Adipocyte (in vitro differentiated cells): ENCODE results near the gene SLAMF1.

ENCODE experiments used
- DNase-seq: peaks from one replicate; pipeline ENCODE4 v3.0.0-alpha.2; 2015; ENCODE audit warnings: low read depth
- H3K27me3 ChIP-seq: replicated peaks from 2 replicates; pipeline ENCODE4 v1.7.0; 2013; ENCODE audit warnings: mild to moderate bottlenecking, low read length, moderate library complexity; ENCODE audit not compliant: control insufficient read depth, insufficient read depth
- H3K36me3 ChIP-seq: 2 replicates; pipeline ENCODE4 v1.7.0; 2013; ENCODE audit warnings: low read length, mild to moderate bottlenecking, moderate library complexity; ENCODE audit not compliant: control insufficient read depth, insufficient read depth, severe bottlenecking
- H3K4me1 ChIP-seq: 2 replicates; pipeline ENCODE4 v1.7.0; 2013; ENCODE audit warnings: mild to moderate bottlenecking, low read length, moderate library complexity; ENCODE audit not compliant: control insufficient read depth, insufficient read depth
- H3K4me3 ChIP-seq: 2 replicates; pipeline ENCODE4 v1.7.0; 2013; ENCODE audit warnings: mild to moderate bottlenecking, low read length, moderate library complexity
- H3K9ac ChIP-seq: 2 replicates; pipeline ENCODE4 v1.7.0; 2013; ENCODE audit warnings: mild to moderate bottlenecking, low read length, moderate library complexity
- H3K9me3 ChIP-seq: 2 replicates; pipeline ENCODE4 v1.7.0; 2013; ENCODE audit warnings: mild to moderate bottlenecking, low read length, moderate library complexity; ENCODE audit not compliant: control insufficient read depth

SLAMF1 gene

DNA sequence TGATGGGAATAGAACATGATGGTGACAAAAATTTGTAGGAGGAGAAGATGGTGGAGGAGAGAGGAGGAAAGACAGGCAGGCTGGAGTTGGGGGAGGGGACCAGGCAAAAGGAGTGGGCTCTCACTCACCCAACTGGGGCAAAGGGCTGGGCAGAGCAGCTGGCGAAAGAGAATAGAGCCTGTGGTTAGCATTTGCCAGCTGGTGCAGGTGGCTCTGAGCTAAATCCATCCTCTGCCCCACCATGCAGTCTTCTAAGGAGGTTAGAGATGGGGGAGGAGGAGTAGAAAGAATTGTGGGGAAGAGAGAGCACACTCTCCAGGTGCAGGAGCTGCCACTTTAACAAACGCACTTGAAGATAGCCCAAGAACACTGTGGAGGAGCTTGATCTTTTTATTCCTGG, 27.6 kb upstream of the SLAMF1 start:
- no peak for DNase-seq
- H3K9ac ChIP-seq: no peak overlapping the region
- no peak overlapping the region for H3K4me3 ChIP-seq
- peaks cover 3% of the 10 kb centered on the region for H3K9me3 ChIP-seq
- H3K36me3 ChIP-seq: no peaks in the 10 kb centered on the region
- no peaks in the 10 kb centered on the region for H3K4me1 ChIP-seq
- peaks cover 35% of the 10 kb centered on the region for H3K27me3 ChIP-seq

DNA sequence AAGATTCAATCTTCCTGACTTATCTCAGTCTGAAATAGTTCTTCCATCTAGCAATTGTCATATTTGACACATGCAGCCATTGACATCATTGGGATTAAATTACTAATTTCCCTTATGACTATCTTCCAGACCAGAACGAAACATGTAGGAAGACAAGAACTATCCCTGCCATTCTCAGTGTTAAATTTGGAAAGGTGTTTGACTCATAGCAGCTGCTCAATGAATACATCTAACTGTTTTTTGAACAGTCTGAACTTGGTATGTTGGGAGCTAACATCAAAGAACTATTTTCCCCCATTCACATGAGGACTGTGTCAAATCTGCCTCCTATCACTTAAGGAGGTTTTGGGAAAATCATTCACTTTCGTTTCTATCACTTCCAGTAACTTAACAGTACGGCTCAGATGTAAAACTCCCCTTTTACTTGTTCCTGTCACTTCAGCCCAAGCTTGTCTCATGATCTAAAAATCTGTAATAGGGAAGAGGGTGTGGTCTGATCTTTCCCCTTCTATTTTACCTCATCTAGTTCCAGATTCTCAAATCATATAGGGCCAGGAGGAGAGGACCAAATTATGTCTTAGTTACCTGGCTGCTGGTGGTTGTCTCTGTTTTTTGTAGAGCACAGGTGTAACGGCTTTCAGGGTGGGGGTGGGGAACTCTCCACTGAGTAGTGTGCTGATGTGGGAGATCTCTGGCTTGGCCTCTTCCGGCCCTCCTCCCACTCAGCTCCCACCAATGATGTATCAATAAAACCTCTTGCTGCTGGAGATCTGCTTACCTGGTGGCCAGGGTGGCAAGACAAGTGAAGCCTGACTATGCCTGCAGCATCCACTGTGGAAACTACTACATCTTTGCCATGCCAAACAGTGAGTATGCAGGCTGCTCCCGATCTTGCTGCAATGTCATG, 26.2 kb upstream of the SLAMF1 start:
- Histone ChIP-seq H3K27me3 (peaks cover 27% of the 10 kb centered on the region), H3K9ac (no peak overlapping the region), H3K36me3 (no peaks in the 10 kb centered on the region), H3K4me3 (no peak overlapping the region), H3K9me3 (peaks cover 11% of the 10 kb centered on the region), H3K4me1 (no peaks in the 10 kb centered on the region)
- no peak for DNase-seq

DNA sequence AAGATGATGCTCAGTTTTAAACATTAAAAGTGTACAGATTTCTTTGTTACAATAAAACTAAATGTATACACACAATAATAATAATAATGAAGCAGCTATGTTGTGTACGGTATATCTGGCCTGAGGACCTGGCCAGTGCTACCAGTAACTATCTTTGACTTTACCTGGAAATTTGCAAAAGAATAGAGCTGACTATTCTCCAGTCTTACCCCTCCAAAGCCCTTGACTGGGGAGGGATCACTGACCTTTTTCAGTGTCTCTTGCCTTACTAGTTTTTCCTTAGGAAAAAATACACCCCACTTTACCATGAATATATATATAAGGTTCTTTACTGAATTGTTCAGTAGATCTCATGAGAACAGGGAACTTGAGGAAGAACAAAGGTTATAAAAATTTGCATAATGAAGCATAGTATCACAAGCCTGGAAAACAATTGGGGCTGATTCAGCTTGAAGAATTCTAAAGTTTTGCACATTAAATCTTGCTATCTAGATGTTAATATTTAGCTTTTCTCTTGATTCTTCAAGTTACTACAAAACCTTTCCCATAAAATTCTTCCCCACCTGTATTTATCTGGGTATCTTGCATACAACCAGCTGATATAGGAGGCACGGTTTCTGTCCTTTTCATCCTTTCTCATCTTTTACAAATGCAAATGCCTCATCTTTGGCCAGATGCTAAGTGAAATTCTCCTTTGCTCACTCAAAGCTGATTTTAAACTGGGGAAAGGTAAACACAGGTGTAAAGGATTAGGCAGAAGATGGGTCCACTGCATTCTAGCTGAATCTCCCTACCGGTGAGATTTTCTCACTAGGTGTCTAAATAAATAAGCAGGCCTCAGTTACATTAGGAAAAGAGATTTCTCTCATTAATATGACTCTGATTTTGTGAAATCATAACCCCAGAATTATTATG, 25.0 kb upstream of the SLAMF1 start:
- Histone ChIP-seq H3K36me3 (no peaks in the 10 kb centered on the region), H3K27me3 (peaks cover 21% of the 10 kb centered on the region), H3K9ac (no peak overlapping the region), H3K9me3 (peaks cover 11% of the 10 kb centered on the region), H3K4me3 (no peak overlapping the region), H3K4me1 (no peaks in the 10 kb centered on the region)
- no peak for DNase-seq

DNA sequence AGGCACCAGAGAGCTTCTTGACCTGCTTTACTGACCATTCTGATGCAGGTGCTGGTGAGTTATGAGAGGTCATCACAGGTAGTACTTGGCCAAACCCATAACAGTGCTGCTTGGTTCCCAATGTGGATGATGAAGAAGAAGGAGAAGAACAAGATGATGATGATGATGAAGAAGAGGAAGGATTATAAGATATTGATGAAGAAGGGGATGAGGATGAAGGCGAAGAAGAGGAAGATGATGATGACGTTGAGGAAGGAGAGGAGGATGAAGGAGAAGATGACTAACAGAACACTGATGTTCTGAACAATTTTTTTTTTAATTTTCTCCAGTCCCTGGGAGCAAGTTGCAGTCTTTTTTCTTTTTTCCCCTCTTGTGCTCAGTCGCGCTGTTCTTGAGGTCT, 23.9 kb upstream of the SLAMF1 start:
- Histone ChIP-seq H3K36me3 (no peaks in the 10 kb centered on the region), H3K9me3 (peaks cover 11% of the 10 kb centered on the region), H3K4me1 (peaks cover 5% of the 10 kb centered on the region), H3K9ac (no peak overlapping the region), H3K27me3 (peaks cover 21% of the 10 kb centered on the region), H3K4me3 (no peak overlapping the region)
- no peak for DNase-seq

DNA sequence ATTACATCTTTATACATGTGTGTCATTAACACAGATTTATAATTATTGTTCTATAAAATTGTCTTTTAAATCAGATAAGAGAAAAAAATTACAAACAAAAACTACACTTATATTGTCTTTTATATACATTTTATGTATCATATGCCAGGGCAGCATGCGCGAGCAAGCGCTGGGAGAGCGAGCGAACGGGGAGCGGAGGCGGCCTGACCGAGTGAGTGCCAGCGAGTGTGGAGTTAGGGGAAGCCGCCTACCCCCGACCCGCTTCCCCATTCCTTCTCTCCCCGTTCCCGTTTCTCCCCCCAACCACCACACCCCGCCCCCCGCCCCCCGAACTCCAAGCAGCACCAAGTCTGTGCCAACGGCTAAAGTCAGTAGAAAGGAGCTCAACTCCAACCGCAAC, 23.0 kb upstream of the SLAMF1 start:
- peaks cover 21% of the 10 kb centered on the region for H3K27me3 ChIP-seq
- peaks cover 10% of the 10 kb centered on the region for H3K4me1 ChIP-seq
- H3K9ac ChIP-seq: no peak overlapping the region
- H3K9me3 ChIP-seq: peaks cover 11% of the 10 kb centered on the region
- DNase-seq: no peak
- H3K36me3 ChIP-seq: no peaks in the 10 kb centered on the region
- H3K4me3 ChIP-seq: no peak overlapping the region

DNA sequence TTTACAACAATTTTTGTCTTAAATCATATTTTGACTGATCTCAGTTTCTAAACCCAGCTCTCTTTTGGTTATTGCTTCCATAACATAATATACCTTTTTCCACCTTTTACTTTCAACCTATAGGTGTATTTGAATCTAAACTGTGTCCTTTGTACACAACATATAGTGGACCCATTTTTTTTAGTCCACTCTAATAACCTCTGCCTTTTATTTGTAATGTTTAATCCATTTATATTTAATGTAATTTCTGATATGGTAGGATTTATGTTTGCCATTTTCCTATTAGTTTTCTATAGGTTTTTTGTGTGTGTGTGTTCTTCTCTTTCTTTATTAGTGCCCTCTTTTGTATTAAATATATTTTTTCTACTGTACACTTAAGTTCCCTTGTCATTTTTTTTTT, 22.4 kb upstream of the SLAMF1 start:
- DNase-seq: no peak
- peaks cover 17% of the 10 kb centered on the region for H3K27me3 ChIP-seq
- H3K4me1 ChIP-seq: peaks cover 10% of the 10 kb centered on the region
- H3K9ac ChIP-seq: no peak overlapping the region
- H3K36me3 ChIP-seq: no peaks in the 10 kb centered on the region
- H3K9me3 ChIP-seq: peaks cover 11% of the 10 kb centered on the region
- H3K4me3 ChIP-seq: no peak overlapping the region

DNA sequence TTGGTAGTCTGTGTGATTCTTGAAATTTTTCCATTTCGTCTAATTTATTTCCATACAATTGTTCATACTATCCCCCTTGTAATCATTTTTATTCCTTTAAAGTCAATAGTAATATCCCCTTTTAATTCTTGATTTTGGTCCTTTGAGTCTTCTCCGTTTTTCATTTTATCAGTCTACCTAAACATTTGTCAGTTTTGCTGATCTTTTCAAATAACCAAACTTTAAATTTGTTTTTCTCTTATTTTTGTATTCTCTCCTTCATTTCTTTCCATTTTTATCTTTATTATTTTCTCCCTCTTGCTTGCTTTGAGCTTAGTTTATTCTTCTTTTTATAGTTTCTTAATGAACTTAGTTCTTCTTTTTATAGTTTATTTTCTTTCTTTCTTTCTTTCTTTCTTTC, 21.1 kb upstream of the SLAMF1 start:
- H3K27me3 ChIP-seq: peaks cover 5% of the 10 kb centered on the region

DNA sequence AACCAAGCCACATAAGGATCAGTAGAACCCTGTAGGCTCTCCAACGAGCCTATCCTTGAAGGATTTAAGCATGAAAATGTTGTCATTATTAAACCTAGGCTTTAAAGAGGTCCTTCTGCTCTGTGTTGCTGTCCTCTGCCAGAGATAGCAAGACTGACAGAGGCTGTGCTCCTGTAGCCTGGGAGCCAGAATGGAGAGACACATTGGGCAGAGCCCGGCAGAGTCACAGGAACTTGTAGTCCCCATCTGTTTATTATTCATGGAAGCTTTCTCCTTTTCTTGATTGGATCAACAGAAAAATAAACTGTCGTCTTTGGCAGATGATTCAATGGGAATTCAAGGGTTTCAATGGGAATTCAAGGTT, 19.2 kb upstream of the SLAMF1 start:
- H3K9ac ChIP-seq: no peak overlapping the region
- no peak overlapping the region for H3K4me3 ChIP-seq

More for the DNA sequence above, 21.1 kb upstream of the SLAMF1 start:
- peaks cover 10% of the 10 kb centered on the region for H3K4me1 ChIP-seq
- H3K36me3 ChIP-seq: no peaks in the 10 kb centered on the region
- H3K9me3 ChIP-seq: peaks cover 11% of the 10 kb centered on the region
- H3K9ac ChIP-seq: no peak overlapping the region
- DNase-seq: no peak
- no peak overlapping the region for H3K4me3 ChIP-seq

DNA sequence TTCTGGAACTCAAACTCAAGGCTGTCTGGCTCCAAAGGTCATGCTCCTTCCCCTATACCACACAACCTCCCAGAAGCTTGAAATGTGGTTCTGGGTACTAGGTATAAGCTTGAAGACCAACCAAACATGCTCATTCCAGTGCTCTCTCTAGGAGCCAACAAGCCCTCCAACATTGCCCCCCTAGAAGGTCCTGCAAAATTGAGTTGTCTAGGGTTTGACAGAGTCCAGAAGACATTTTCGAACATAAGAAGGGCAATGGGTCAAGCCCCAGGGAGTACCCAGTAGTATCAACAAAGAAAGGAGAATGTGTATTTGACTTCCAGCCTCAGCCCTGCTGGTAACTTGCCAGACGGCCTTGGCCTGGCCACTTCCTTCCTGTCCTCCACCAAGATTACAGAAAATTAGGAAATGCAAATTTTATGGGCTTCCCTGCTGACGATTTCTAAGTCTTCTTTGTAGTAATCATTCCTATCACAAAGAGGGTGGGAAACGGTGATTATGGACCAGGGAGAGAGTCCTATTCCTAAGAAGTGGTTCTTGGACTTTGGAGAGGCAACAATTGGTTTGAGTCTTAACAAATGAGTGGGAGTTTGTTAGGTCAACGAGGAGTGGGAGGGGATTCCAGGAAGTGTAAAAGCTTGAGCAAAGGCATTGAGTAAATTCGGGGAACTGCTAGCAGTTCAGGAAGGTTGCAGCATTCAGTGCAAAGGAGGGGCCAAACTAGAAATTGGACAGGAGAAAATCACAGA, 18.7 kb upstream of the SLAMF1 start:
- Histone ChIP-seq H3K27me3 (peaks cover 3% of the 10 kb centered on the region), H3K9ac (no peak overlapping the region), H3K4me1 (peaks cover 10% of the 10 kb centered on the region), H3K4me3 (no peak overlapping the region), H3K9me3 (peaks cover 11% of the 10 kb centered on the region), H3K36me3 (no peaks in the 10 kb centered on the region)
- no peak for DNase-seq

More for the DNA sequence above, 19.2 kb upstream of the SLAMF1 start:
- peaks cover 3% of the 10 kb centered on the region for H3K27me3 ChIP-seq
- no peaks in the 10 kb centered on the region for H3K36me3 ChIP-seq
- H3K9me3 ChIP-seq: peaks cover 11% of the 10 kb centered on the region
- no peak for DNase-seq
- H3K4me1 ChIP-seq: peaks cover 10% of the 10 kb centered on the region

DNA sequence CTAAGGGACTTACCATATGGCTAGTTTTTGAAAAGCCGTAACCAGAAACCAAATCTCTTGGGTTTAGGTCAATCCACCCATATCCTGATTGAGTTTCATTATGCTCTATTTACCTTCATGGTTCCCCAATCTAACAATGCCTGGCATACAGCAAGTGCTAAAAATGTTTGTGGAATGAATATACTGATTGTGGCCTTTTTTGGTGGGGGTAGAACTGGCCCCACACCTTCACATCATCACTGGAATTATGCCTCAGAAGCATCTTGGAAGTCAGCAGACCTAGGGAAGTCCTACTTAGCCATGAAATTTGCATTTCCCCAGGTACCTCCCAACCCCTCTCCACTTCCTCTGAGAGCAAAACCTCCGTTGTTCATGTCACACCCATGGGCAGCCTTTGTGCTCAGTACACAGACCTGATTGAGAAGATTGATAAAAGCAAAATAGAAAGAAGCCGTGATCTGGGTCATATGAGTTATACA, 17.8 kb upstream of the SLAMF1 start:
- H3K4me1 ChIP-seq: peaks cover 10% of the 10 kb centered on the region
- H3K27me3 ChIP-seq: peaks cover 3% of the 10 kb centered on the region
- DNase-seq: no peak
- peaks cover 10% of the 10 kb centered on the region for H3K9me3 ChIP-seq
- no peak overlapping the region for H3K4me3 ChIP-seq
- H3K36me3 ChIP-seq: no peaks in the 10 kb centered on the region
- H3K9ac ChIP-seq: no peak overlapping the region
